ENCODE results near the gene CITED1.

GRCh38 chrX:72253686-72254085 lies 52.0 kb downstream of the CITED1 start:
- TF ChIP-seq CTCF (IDR thresholded peaks at IDR 0.05) (no peak), POLR2A (IDR thresholded peaks at IDR 0.05) (no peak)
